Fibroblast of lung (primary cell): Measurements from ENCODE around the gene PCBP3. TPM values are rescaled to one million over a fixed set of nuclear protein-coding genes. Genes with fewer than 3 reads are reported as not detected.
"Not testable (repeated sequence)": the region's sequence is repeated elsewhere in the genome, so short reads cannot be mapped to it uniquely, and the experiment has no call there.

Experiments used
- DNase-seq, 2 donors: peaks; one replicate each; pipeline versions ENCODE4 v3.0.0 to v3.0.0-alpha.2; 2010; ENCODE audit warnings: low read depth in 2 of 2
- H2AFZ ChIP-seq: 2 replicates; pipeline ENCODE4 v1.5.1; 2012; ENCODE audit warnings: low read length, control low read depth, inconsistent platforms
- H3K27ac ChIP-seq: 2 replicates; pipeline ENCODE4 v1.5.1; 2011; ENCODE audit warnings: low read length, control low read depth; ENCODE audit not compliant: insufficient read depth
- H3K27me3 ChIP-seq: 2 replicates; pipeline ENCODE4 v1.5.1; 2011; ENCODE audit warnings: mild to moderate bottlenecking, low read length; ENCODE audit not compliant: control insufficient read depth, insufficient read depth
- H3K36me3 ChIP-seq: 2 replicates; pipeline ENCODE4 v1.5.1; 2011; ENCODE audit warnings: low read length; ENCODE audit not compliant: control insufficient read depth, insufficient read depth
- H3K4me1 ChIP-seq: 2 replicates; pipeline ENCODE4 v1.5.1; 2011; ENCODE audit warnings: low read length; ENCODE audit not compliant: control insufficient read depth, insufficient read depth; ENCODE audit errors: extremely low read depth
- H3K4me2 ChIP-seq: 2 replicates; pipeline ENCODE4 v1.5.1; 2011; ENCODE audit warnings: low read length, control low read depth; ENCODE audit not compliant: insufficient read depth; ENCODE audit errors: extremely low read depth
- H3K4me3 ChIP-seq, 4 experiments: fragments of 200-600 bp in 1 of 4; sonication (generic) in 1 of 4; replicated peaks in 1 of 4; 2 replicates each; pipeline ENCODE4 v1.5.1; 2011 to 2016; ENCODE audit warnings: low read length in 4 of 4, low read depth in 3 of 4, mild to moderate bottlenecking in 3 of 4, control low read depth in 2 of 4, inconsistent platforms in 1 of 4, mixed read lengths in 1 of 4; ENCODE audit not compliant: insufficient read depth in 1 of 4; ENCODE audit errors: control extremely low read depth in 1 of 4
- H3K79me2 ChIP-seq: 2 replicates; pipeline ENCODE4 v1.5.1; 2012; ENCODE audit warnings: mild to moderate bottlenecking, low read length, inconsistent platforms; ENCODE audit not compliant: control insufficient read depth, insufficient read depth
- H3K9ac ChIP-seq: 2 replicates; pipeline ENCODE4 v1.5.1; 2011; ENCODE audit warnings: mild to moderate bottlenecking, low read length, control low read depth; ENCODE audit not compliant: insufficient read depth
- H3K9me3 ChIP-seq: 2 replicates; pipeline ENCODE4 v1.5.1; 2012; ENCODE audit warnings: low read depth, low read length; ENCODE audit not compliant: control insufficient read depth, insufficient read depth
- H4K20me1 ChIP-seq: 2 replicates; pipeline ENCODE4 v1.5.1; 2011; ENCODE audit warnings: low read length; ENCODE audit not compliant: control insufficient read depth, insufficient read depth; ENCODE audit errors: extremely low read depth
- EZH2 ChIP-seq: IDR thresholded peaks from 2 replicates; pipeline ENCODE4 v1.5.1; 2012; ENCODE audit warnings: low read length, control low read depth, mild to moderate bottlenecking; ENCODE audit errors: missing control alignments
- polyA plus RNA-seq, 2 donors: library from polyadenylated mRNA; depleted of rRNA in 1 of 2; stranded (reverse) in 1 of 2; unstranded in 1 of 2; fragments of >200 nt; gene quantifications; 2 replicates each; pipeline ENCODE4 v1.2.1, GENCODE V29; 2011 to 2012; ENCODE audit warnings: missing spikeins in 1 of 2
- total RNA-seq: library from RNA; depleted of rRNA; stranded (reverse); fragments of >200 nt; gene quantifications from 2 replicates; pipeline ENCODE4 v1.2.1, GENCODE V29; 2014
- TF ChIP-seq, protein P1 (sequence below), 2 donors: IDR thresholded peaks in 1 of 2; conservative IDR thresholded peaks in 1 of 2; 1 replicate in 1 of 2; 2 replicates in 1 of 2; pipeline ENCODE4 v1.5.1; 2011 to 2012; ENCODE audit warnings: low read length in 2 of 2, control low read depth in 1 of 2, inconsistent platforms in 1 of 2, low read depth in 1 of 2, mild to moderate bottlenecking in 1 of 2

The PCBP3 gene
- total and polyA plus RNA-seq, 2 donors (not counting 1 experiment from before 2014, with no cell fraction given): 0.51 to 1.7 TPM

DNA sequence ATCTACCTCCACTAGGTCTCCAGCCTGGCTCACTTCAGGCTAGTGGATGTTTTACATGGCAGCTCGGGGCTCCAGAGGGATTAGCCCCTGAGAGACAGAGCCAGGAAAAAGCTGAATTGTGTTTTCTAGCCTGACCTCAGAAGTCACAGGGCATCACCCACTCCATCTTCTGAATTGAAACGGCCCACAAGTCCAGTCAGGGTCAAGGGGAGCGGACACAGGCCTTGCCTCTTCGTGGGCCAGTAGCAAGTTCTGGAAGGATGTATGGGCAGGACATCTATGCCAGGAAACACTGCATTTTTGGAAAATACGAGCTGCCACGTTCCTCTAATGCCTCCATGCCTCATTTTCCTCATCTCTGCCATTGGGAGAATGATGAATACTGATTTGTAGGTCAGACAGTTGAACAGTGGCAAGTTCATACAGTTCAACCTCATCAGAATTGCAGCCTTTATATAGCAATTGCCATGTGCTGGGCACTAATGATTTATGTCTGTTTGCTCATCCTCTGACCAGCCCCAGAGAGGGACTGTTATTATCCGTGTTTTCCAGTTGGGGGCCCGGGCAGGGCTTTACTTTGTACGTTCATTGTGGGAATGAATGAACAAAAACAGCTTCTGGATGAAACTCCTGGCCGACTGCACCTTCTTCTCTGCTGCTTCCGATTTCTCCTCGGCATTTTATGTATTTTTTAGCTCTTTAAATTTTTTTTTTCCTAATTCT, 23.2 kb upstream of the PCBP3 start:
- TF ChIP-seq, protein P1, sequence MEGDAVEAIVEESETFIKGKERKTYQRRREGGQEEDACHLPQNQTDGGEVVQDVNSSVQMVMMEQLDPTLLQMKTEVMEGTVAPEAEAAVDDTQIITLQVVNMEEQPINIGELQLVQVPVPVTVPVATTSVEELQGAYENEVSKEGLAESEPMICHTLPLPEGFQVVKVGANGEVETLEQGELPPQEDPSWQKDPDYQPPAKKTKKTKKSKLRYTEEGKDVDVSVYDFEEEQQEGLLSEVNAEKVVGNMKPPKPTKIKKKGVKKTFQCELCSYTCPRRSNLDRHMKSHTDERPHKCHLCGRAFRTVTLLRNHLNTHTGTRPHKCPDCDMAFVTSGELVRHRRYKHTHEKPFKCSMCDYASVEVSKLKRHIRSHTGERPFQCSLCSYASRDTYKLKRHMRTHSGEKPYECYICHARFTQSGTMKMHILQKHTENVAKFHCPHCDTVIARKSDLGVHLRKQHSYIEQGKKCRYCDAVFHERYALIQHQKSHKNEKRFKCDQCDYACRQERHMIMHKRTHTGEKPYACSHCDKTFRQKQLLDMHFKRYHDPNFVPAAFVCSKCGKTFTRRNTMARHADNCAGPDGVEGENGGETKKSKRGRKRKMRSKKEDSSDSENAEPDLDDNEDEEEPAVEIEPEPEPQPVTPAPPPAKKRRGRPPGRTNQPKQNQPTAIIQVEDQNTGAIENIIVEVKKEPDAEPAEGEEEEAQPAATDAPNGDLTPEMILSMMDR (conservative IDR thresholded peaks at IDR 0.05 in 1 of 2, IDR thresholded peaks at IDR 0.05 in 1 of 2; ENCODE audit: low read depth in 1 of 2, low read length in 2 of 2): no peak
- no peak for TF ChIP-seq EZH2
- H3K79me2 ChIP-seq: no peaks in the 10 kb centered on the region
- no peaks in the 10 kb centered on the region for H3K9me3 ChIP-seq
- no peaks in the 10 kb centered on the region for H3K4me1 ChIP-seq
- no peak overlapping the region for H3K4me2 ChIP-seq
- H3K27me3 ChIP-seq: peaks cover 4% of the 10 kb centered on the region
- no peak overlapping the region for H2AFZ ChIP-seq
- no peak overlapping the region for H3K27ac ChIP-seq
- H4K20me1 ChIP-seq: no peaks in the 10 kb centered on the region
- no peak overlapping the region for H3K9ac ChIP-seq
- H3K36me3 ChIP-seq: no peaks in the 10 kb centered on the region
- no peak for DNase-seq
- no peak overlapping the region for H3K4me3 ChIP-seq

DNA sequence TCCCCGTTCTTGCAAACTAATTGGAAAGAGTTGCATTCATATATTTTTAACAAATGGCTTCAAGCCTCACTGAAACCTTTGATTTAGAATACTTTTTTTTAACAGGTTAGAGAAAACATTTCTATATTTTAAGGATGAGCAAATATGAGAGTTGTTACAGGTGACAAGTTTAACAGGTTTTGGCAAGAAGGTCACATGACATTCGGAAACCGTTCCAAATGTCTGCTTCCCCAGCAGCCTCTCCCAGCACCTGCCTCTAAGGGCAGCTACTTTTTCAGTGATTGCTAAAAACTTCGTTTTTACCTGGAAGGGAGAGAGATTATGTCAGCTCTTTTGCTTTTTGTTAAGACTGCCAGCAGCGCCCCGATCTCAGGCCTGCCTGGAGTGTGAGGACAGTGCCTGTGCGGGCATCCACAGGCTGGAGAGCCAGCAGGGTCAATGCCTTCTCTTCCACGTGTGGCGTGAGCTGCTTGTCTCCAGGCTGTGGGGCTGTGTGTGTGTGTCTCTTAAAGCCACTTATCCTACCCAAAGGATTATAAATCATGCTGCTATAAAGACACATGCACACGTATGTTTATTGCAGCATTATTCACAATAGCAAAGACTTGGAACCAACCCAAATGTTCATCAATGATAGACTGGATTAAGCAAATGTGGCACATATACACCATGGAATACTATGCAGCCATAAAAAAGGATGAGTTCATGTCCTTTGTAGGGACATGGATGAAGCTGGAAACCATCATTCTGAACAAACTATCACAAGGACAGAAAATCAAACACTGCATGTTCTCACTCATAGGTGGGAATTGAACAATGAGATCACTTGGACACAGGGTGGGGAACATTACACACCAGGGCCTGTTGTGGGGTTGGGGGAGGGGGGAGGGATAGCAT, 21.8 kb upstream of the PCBP3 start:
- not testable (repeated sequence) for H3K27me3 ChIP-seq, H3K9me3 ChIP-seq, DNase-seq, H3K27ac ChIP-seq, H3K4me3 ChIP-seq, H3K79me2 ChIP-seq, H3K4me2 ChIP-seq, H3K4me1 ChIP-seq, H2AFZ ChIP-seq, H3K9ac ChIP-seq, H4K20me1 ChIP-seq, H3K36me3 ChIP-seq

DNA sequence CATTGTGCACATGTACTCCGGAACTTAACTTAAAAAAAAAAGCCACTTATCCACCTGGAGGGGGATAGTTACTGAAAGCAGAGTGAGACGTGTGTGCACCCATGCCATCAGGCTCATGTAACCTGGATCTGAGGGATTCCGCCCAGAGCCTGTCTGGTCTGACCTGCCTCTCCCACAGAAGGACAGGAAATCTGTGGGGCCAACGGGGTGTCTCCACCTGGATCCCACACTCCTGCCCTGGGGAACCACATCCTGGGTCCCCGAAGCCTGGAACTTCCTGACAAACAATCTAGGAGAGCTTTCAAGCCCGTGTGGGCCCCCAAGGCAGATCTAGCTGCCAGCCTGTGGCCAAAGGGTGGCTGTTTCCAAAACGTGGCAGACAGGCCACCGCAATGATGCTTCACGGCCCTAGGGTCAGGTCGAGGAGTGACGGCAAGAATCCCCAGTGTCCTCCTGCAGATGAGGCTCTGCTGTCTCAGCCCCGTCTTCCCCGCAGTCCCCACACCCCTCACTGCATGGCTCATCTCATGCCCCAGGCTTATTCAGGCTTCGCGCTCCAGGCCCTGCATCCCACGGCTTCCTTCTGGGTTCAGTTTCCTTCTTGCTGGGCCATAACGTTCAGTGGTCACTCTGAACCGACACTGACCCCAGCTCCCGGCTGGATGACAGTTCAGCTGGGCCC, 21.0 kb upstream of the PCBP3 start:
- no peak for TF ChIP-seq EZH2
- TF ChIP-seq, protein P1 (conservative IDR thresholded peaks at IDR 0.05 in 1 of 2, IDR thresholded peaks at IDR 0.05 in 1 of 2; ENCODE audit: low read depth in 1 of 2, low read length in 2 of 2): no peak
- no peak for DNase-seq
- H3K4me3 ChIP-seq: no peak overlapping the region
- no peaks in the 10 kb centered on the region for H3K36me3 ChIP-seq
- no peaks in the 10 kb centered on the region for H3K79me2 ChIP-seq
- H2AFZ ChIP-seq: no peak overlapping the region
- H3K9ac ChIP-seq: no peak overlapping the region
- H3K4me2 ChIP-seq: no peak overlapping the region
- no peaks in the 10 kb centered on the region for H3K4me1 ChIP-seq
- H3K9me3 ChIP-seq: no peaks in the 10 kb centered on the region
- no peaks in the 10 kb centered on the region for H4K20me1 ChIP-seq
- no peak overlapping the region for H3K27ac ChIP-seq
- peaks cover 4% of the 10 kb centered on the region for H3K27me3 ChIP-seq
